Heart left ventricle (tissue), 13 donors: ENCODE measurements around the gene MIPOL1.

ENCODE experiments used
- CTCF ChIP-seq, 12 donors: fragments of 200-600 bp; sonication (generic) in 4 of 12; IDR thresholded peaks; one replicate each; pipeline versions ENCODE4 v1.5.0 to v1.8.0; 2018 to 2022; ENCODE audit warnings: antibody characterized with exemption in 12 of 12, mild to moderate bottlenecking in 5 of 12
- POLR2A ChIP-seq, 2 donors: fragments of 450-650 bp; IDR thresholded peaks; one replicate each; pipeline ENCODE4 v1.6.1; 2017; ENCODE audit warnings: antibody characterized with exemption in 2 of 2, mild to moderate bottlenecking in 2 of 2, moderate library complexity in 2 of 2
- donor health status: ischemic (EF 13 %, LVEDD 7.1; RV severe dilation, severe dysfunction).
- donor health status: DM: no; HTN: yes; CAD: no.
- donor health status: DM: no; HTN: no; CAD: no.
- donor health status: ischemic (EF 25% LVEDD 6.9; RV normal size, moderate dysfunction).
- donor health status: ischemic (EF 25% LVEDD 5.7; RV mildly dilated, moderate dysfunction).
- donor health status: ischemic (EF 35%, LVEDD 5.7; RV mildly dilated, moderate dysfunction).
- donor health status: nonischemic (EF 11% LVEDD 7.7; RV severe dilation, severe dysfunction).
- donor health status: DM: yes; HTN: yes; CAD: no.
- donor health status: PGD.
- donor health status: ischemic (EF 29% LVEDD 5.4; RV normal size, mild dysfunction).
- donor health status: nonischemic (EF 23%, LVEDD 6.1; RV moderate dilation, normal function).

- TF ChIP-seq POLR2A (IDR thresholded peaks at IDR 0.05) (no peak), CTCF (IDR thresholded peaks at IDR 0.05) (no peak)
These were observed 284.7 kb downstream of the MIPOL1 start for GRCh38 chr14:37482428-37482827.
